HepG2 (cell line): ENCODE measurements around the gene RERE.

ENCODE experiments used
- CTCF ChIP-seq: sonication (generic); formaldehyde crosslinking; IDR thresholded peaks from 2 replicates; pipeline ENCODE4 v1.5.0; 2020; ENCODE audit warnings: mild to moderate bottlenecking, missing genetic modification reagents, moderate library complexity
- KDM6A ChIP-seq: IDR thresholded peaks from 2 replicates; pipeline ENCODE4 v1.6.1; 2016; ENCODE audit warnings: low read depth
- SRF ChIP-seq: IDR thresholded peaks from 2 replicates; pipeline ENCODE4 v1.6.1; 2011; ENCODE audit warnings: mild to moderate bottlenecking, low read depth, low read length, moderate library complexity
- U2AF2 ChIP-seq: fragments of 200-400 bp; formaldehyde crosslinking; IDR thresholded peaks from 2 replicates; pipeline ENCODE4 v1.6.1; 2017; ENCODE audit warnings: low read depth, mild to moderate bottlenecking, low read length
- ZNF296 ChIP-seq: sonication (generic); formaldehyde crosslinking; conservative IDR thresholded peaks from 2 replicates; pipeline ENCODE4 v1.5.0; 2020; ENCODE audit warnings: mild to moderate bottlenecking, missing genetic modification reagents

- TF ChIP-seq SRF (no peak), U2AF2 (no peak), ZNF296 (CRISPR knock-in tag) (no peak), KDM6A (CRISPR knock-in tag) (no peak), CTCF (no peak)
Observed at GRCh38 chr1:8540971-8541370, 276.5 kb downstream of the RERE start.
